Choroid plexus epithelial cell (primary cell): Measurements from ENCODE around the gene GMPPA.
A peak's percentile ranks its signal among the peaks of the same experiment; 100 is the strongest.

Experiments
- DNase-seq: peaks from one replicate; pipeline ENCODE4 v3.0.0-alpha.2; 2010; ENCODE audit warnings: low read depth
- H3K4me3 ChIP-seq: 2 replicates; pipeline ENCODE4 v1.5.1; 2011; ENCODE audit warnings: low read depth, mild to moderate bottlenecking, control low read depth, low read length, moderate library complexity
- CTCF ChIP-seq: conservative IDR thresholded peaks from 2 replicates; pipeline ENCODE4 v1.5.1; 2011; ENCODE audit warnings: low read depth, mild to moderate bottlenecking, control low read depth, inconsistent platforms, low read length, moderate library complexity

The GMPPA gene

DNA sequence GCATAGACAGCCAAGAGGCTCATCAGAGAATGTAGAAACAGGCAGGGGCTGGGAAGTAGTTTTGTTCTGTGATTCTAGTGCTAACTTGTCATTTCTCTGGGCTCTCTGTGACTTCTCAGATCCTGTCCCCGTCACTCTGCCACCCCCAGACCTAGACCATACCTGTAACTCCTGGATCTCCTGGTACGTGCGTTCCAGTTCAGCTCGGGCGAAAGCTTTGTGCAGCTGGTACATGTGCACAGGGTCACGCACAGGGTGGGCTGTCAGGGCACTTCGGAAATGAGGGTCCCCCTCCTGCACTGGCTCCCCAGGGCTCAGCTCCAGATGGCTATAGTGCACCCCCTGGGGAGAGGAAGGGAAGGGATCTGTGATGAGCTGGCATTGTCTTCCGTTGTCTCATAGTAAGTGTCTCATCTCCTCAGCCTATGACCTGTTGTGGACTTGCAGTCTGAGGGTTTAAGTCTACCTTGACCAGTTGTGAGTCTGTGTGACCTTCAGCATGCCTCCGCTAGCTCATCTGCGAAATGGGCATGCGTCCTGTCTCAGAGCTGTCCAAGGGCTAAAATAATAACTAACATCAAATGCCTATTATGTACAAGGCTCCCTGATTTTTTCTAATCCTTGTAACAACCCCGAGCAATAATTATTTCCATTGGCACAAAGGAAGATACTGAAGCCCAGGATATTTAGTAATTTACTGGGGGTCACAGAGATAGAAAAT lies 42.3 kb downstream of the GMPPA start:
- H3K4me3 ChIP-seq = no peak overlapping the region
- DNase-seq = no peak

GRCh38 chr2:219541611-219542180 lies 43.0 kb downstream of the GMPPA start:
- peak overlapping the region; percentile 50 for H3K4me3 ChIP-seq
- DNase-seq = peak; percentile 75
- TF ChIP-seq CTCF = peak; percentile 88

More for the DNA sequence above, 42.3 kb downstream of the GMPPA start:
- TF ChIP-seq CTCF = no peak

- no peak for TF ChIP-seq CTCF
- peak; percentile 48 for DNase-seq
- peak overlapping the region; percentile 77 for H3K4me3 ChIP-seq
Observed at GRCh38 chr2:219542931-219543595, 44.4 kb downstream of the GMPPA start.

DNA sequence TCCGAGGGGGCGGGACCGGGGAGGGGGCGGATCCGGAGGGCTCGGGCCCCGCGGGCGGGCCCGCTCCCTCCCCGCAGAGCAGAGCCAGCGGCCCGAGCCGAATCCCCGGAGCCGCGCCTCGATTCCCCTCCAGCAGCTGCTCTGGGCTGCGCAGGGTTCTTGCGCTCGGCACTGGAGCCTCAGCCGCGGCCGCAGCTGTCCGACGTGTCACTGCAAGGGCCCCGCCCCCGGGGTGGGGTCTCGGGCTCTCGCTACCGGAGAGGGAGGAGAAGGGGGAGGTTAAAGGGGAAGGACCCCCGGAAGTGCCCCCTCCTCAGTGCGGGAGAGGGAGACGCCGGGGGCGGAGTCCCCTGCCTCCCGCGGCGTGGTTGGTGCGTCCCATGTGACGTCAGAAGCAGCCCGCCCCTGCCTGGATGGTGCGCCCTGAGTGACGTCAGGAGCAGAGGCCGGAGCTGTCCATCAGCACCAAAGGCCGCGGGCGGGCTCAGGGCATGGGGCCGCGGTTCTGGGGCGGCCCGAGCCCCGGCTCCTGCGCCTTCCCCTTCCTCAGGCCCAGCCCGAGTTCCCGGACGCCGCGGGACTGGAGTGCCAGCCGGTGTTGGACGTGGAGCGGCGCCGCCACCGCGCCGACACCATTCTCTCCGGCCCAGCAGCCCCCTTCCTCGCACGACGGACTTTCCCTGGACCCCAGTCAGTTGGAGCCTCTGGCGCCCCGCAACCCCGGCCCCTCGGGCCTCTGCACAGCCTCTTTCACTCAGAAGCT lies 45.1 kb downstream of the GMPPA start, which contains the start of the genes CHPF and TMEM198:
Gene CHPF (minus strand): TSS at position 214 of the 763 bp plus-strand sequence. CDS start 271 bp downstream, outside the sequence.
Gene TMEM198 (plus strand): TSS at position 433 of the 763 bp plus-strand sequence. CDS start 700 bp downstream, outside the sequence.
- H3K4me3 ChIP-seq = peak within 1 kb of the TSS; percentile 77
- DNase-seq = peak; percentile 98
- no peak for TF ChIP-seq CTCF

GRCh38 chr2:219544567-219544966 lies 45.9 kb downstream of the GMPPA start:
- no peak for DNase-seq
- TF ChIP-seq CTCF = no peak
- peak overlapping the region; percentile 77 for H3K4me3 ChIP-seq

DNA sequence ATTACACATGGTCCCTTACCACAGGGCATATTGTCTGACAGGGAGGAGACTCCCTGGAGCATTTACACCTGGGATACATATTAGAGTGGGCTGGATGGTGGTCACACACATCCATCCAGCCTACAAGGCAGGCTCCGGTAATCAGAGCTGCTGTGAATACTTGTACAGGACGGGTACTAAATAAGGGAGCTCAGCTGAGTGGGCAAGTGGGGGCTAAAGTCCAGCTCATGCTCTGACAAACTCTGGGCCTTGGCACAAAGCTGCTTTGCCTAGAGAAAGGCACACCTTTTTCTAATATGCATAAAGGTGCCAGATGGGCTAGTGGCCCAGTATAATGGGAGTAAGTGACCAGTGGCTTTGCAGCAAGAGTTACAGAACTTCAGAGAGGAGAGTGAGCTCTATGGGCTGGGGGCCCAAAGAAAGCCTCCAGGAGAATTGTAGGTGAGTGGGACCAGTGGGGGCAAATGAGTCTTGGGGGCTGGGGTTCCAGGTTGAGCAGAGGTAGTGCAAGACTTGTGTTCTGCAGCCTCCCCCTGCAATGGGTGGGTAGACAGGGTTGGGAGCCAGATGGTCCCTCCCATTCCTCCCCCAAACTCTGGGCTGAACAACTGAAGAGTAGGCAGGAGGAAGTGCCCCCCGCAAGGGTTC lies 46.7 kb downstream of the GMPPA start:
- TF ChIP-seq CTCF = no peak
- no peak for DNase-seq
- H3K4me3 ChIP-seq = no peak overlapping the region
